Hypothalamus (tissue), 51 donors: Measurements from ENCODE around the gene F11R.
"Not testable (repeated sequence)": the region's sequence is repeated elsewhere in the genome, so short reads cannot be mapped to it uniquely, and the experiment has no call there.

Source experiments
- DNase-seq, 51 donors: peaks; one replicate each; lab custom pipeline; 2025; lab: John Stamatoyannopoulos, UW

Gene F11R

GRCh38 chr1:160981584-160982411, 39.2 kb downstream of the F11R start:
- peak in 3 of 51 donors; percentile 2 to 5 (median 2) for DNase-seq

GRCh38 chr1:160979286-160979685, 41.7 kb downstream of the F11R start:
- no peak for DNase-seq

DNA sequence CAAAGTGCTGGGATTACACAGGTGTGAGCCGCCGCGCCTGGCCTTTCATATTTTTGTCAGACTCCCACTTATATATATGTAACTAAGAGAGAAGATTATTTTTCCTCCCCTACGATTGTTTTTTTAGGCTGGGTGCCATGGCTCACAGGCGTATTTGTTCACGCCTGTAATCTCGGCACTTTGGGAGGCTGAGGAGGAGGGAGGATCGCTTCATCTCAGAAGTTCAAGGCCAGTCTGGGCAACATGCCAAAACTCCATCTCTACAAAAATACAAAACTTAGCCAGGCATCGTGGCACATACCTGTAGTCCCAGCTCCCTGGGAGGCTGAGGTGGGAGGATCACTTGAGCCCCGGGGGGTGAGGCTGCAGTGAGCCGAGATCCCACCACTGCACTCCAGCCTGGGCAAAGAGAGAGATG, 42.4 kb downstream of the F11R start:
- DNase-seq, result no peak

- no peak for DNase-seq
Observed at GRCh38 chr1:160975026-160975425, 45.9 kb downstream of the F11R start.

DNA sequence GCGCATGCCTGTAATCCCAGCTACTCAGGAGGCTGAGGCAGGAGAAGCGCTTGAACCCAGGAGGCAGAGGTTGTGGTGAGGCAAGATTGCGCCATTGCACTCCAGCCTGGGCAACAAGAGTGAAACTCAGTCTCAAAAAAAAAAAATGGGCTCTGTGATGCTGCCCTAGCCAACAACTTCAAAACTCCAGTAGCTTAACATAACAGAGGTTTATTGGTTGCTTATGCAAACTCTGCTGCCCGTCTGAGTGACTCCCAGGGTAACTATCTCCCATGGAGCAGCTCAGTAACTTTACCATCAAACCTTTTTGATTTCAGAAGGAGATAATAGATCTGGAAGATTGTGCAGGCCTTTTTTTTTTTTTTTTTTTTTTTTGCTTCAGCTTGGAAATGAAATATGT, 47.5 kb downstream of the F11R start:
- DNase-seq, result no peak

DNA sequence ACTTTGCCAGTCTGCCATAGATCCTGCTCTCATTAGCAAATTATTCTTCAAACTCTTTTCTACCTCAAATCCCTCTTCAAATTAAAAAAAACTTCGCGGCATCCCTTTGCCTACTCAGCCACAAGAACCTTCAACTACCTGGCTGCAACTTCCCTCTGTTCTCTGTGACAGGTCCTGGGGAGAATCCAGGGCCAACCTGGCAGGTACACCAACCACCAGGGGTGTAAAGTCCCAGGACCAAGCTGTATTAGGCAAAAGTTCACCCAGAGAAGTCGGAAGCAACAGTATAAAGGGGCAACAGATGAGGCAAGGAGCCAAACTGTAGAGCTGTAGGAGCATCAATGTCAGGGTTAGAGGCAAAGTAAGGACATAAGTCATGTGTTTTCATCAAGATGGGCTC, 48.0 kb downstream of the F11R start:
- DNase-seq, result no peak

GRCh38 chr1:160971618-160972056, 49.3 kb downstream of the F11R start:
- no peak for DNase-seq

DNA sequence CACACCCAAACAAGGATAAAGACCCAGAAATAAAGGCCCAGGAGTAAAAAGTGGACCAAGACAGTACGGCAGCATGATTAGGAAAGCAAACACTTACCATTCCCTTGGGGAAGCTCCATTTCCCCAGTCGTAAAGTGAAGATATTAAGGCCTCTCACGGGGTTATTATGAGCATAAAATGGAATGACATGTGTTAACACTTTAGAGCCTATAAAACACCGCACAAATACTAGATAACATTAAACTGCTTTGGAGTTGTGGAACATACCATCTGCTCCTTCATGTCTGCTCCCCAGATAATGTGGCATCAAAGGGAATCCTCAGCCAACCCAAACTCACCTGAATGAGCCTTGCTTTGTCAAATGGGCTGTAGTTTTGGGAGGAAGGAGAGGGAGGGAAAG, 57.4 kb downstream of the F11R start:
- no peak for DNase-seq

DNA sequence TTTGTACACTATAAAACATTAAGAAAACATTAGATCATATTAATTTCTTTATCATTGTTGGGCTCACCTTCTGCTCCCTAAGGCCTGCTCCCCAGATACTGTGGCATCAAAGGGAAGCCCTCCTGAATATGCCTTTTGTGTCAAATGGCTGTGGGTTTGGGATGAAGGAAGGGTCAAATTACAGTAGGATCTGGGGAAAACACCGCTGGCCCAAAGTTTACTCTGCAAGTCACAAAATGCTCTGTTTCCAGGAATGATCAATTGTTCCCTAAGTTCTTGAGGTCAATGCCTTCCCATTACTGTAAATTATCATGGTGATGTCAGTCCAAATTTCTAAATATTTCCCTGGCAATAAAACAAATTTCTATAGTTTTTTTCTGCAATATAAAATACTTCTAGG, 59.5 kb downstream of the F11R start:
- DNase-seq, result no peak

DNA sequence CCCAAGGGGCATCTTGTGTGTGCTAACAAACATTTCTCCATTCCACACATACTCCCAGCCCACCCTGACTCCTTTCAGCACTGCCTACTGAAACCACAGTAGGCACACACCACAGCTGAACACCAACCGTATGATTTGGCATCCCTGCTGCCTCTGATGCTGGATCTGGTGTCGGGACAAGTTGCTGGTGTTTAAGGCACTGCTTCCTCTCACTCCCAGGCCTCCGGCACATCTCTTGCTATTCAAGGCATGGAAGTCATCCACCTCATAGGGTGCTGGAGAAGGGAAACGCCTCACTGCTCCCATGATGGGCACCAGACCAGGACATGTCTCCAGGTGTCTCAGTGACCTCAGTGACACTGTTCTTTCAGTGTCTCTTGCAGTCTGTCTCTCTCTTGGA, 64.0 kb downstream of the F11R start:
- DNase-seq, result no peak

DNA sequence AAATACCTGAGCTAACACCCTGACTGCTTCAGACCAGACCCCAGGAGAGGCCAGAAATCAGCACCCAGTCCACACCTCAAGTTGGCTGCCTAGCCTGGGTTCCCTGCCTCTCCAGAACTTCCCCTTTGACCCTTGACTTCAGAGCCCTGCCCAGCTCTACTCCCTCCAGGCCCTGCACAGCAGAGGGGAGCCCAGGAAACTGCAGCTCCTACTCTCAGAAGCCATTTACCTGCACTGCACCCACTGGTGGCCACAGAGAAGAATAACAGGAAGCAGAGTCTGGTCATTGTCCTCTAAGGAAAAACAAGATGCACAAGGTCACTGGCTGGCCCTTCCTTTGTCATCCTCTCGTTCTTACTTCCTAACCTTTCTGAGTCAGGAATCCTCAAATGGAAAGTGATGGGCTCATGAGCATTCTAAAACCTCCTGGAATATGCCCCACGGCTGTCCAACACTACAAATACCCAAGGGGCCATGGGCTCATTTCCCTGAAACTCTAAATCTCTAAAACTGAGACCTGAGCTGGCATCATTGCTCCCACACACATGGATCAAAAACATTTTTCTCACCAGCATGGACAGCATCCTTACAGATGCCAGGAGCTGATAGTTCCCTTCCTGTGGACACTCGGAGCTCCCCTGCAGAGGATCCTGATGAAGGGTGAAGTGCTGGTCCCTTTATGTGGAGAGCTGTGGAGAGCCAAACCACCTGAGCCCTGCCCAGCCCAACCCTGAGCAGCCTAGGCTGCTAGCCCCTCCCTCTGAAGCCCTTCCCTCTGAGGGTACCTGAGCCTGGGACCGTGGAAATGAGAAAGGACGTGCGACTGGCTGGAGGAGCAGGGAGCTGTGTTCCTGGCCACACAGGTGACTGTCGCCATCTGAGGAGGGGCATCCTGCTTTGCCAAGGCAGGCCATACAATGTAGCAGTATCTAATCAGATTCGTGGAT, 66.5 kb downstream of the F11R start, which contains the start of gene ITLN2:
Gene ITLN2, minus strand, starts transcription at position 652 of the 947 bp plus-strand sequence. Its CDS starts 68 bp downstream, at position 584.
- peak in 1 of 51 donors; percentile 2 for DNase-seq

GRCh38 chr1:160953030-160953429, 67.9 kb downstream of the F11R start:
- DNase-seq, result no peak

DNA sequence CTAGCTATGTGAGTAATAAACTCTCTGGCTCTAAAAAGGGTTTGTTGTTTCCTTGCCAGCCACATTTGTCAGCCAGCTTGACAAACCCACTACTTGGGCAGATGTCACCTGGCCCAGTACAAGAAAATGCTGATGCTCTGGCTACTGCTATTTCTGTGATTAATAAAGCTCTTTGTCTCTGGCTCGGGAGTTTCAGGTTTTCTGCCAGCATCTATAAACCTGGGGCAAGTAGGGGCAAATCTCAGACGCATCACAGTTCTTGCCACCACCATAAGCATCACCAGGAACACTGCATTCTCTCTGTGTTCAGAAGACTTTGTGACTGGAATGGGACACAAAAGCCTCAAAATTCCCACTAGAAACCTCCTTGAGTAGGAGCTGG, 68.8 kb downstream of the F11R start:
- DNase-seq, result peak in 1 of 51 donors; percentile 2

GRCh38 chr1:160951443-160952128, 69.4 kb downstream of the F11R start:
- DNase-seq, result peak in 30 of 51 donors; percentile 1 to 66 (median 16)

DNA sequence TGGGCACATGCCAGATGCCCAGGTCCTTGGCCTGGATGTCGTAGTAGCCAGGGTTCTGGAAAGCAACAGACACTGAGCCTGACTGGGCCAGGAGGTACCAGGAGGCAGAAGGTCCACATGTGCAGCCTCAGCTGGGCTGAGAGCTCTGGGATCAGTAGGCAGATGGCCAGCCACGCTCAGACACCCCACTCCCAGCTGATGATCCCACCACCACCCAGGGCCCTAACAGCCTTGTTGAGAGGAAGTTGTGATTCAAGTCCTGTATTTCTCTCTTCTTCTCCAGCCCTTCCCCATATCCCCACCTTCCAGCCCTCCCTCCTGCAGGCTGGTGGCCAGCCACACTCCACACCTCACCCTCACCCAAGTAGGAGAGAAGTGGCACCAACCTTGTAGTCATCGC, 70.3 kb downstream of the F11R start:
- DNase-seq, result no peak

DNA sequence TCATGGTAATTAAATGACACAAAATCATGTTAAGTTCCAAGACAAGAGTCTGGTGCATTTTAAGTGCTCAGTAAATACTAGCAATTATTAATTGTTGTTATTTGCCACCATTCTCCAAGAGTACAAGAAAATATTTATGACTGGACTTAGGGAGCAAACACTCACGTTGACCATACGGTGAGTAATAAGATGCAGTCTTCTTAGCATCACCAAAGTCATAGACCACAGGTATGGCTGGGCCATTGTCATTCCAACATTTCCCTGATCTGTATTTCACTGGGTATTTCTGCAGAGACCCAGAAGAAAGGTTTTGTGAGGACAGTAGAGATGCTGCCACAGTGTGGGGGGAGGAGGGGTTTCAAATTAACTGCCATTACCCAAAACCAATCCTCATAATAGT, 71.1 kb downstream of the F11R start:
- no peak for DNase-seq

GRCh38 chr1:160949216-160949880, 71.6 kb downstream of the F11R start:
- not testable (repeated sequence) for DNase-seq

DNA sequence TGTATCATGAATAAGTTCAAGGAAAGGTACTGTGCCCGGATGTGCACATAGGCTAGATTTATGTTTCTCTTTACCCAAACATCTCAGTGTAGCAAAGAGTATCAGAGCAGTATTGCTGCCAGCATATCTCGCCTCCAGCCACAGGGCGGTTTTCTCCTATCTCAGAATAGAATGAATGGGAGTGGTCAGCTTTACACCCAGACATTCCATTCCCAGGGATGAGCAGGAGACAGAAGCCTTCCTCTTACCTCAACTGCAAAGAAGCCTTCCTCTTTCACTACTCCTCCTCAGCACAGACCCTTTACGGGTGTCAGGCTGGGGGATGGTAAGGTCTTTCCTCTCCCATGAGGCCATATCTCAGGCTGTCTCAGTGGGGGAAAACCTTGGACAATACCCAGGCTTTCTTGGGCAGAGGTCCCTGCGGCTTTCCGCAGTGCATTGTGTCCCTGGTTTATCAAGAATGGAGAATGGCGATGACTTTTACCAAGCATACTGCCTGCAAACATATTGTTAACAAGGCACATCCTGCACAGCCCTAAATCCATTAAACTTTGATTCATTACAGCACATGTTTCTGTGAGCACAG, 73.7 kb downstream of the F11R start:
- DNase-seq, result not testable (repeated sequence)

- not testable (repeated sequence) for DNase-seq
Observed at GRCh38 chr1:160945881-160946280, 75.1 kb downstream of the F11R start.
